ENCODE data around the gene STUB1. TPM values are rescaled to one million over a fixed set of nuclear protein-coding genes. Genes with fewer than 3 reads are reported as not detected.

Gene STUB1
- total RNA-seq, 1 donor from 2014 or later, result 118 TPM

- no peak for DNase-seq (ENCODE audit: low spot score)
Observed at GRCh38 chr16:667113-667779, 13.0 kb upstream of the STUB1 start.

GRCh38 chr16:667780-668518 lies 12.3 kb upstream of the STUB1 start, which contains the start of gene RHOT2:
Gene RHOT2, plus strand, starts transcription at chr16:668132. Its CDS starts 68 bp downstream, at chr16:668200.
- DNase-seq (ENCODE audit: low spot score), result peak; percentile 95

GRCh38 chr16:668519-669171 lies 11.6 kb upstream of the STUB1 start:
- no peak for DNase-seq (ENCODE audit: low spot score)

- DNase-seq (ENCODE audit: low spot score), result no peak
Observed at GRCh38 chr16:669666-670065, 10.5 kb upstream of the STUB1 start.

- no peak for DNase-seq (ENCODE audit: low spot score)
Observed at GRCh38 chr16:670485-671352, 9.5 kb upstream of the STUB1 start.

- no peak for DNase-seq (ENCODE audit: low spot score)
Observed at GRCh38 chr16:671353-672131, 8.7 kb upstream of the STUB1 start.

- DNase-seq (ENCODE audit: low spot score), result no peak
Observed at GRCh38 chr16:672371-672770, 7.8 kb upstream of the STUB1 start.

- no peak for DNase-seq (ENCODE audit: low spot score)
Observed at GRCh38 chr16:672851-673250, 7.4 kb upstream of the STUB1 start.

- DNase-seq (ENCODE audit: low spot score), result no peak
Observed at GRCh38 chr16:673399-673991, 6.7 kb upstream of the STUB1 start.

GRCh38 chr16:674214-674881 lies 5.9 kb upstream of the STUB1 start:
- no peak for DNase-seq (ENCODE audit: low spot score)

- DNase-seq (ENCODE audit: low spot score), result no peak
Observed at GRCh38 chr16:674968-675883, 5.0 kb upstream of the STUB1 start, which contains the start of gene RHBDL1. Gene RHBDL1, plus strand, starts transcription at chr16:675671. Its CDS starts 120 bp downstream, at chr16:675791.

- DNase-seq (ENCODE audit: low spot score), result no peak
Observed at GRCh38 chr16:675884-676564, 4.2 kb upstream of the STUB1 start.

GRCh38 chr16:676565-676902 lies 3.7 kb upstream of the STUB1 start:
- DNase-seq (ENCODE audit: low spot score), result no peak

- DNase-seq (ENCODE audit: low spot score), result peak; percentile 92
Observed at GRCh38 chr16:676913-677312, 3.3 kb upstream of the STUB1 start.

GRCh38 chr16:677316-678190 lies 2.7 kb upstream of the STUB1 start:
- DNase-seq (ENCODE audit: low spot score), result no peak

- DNase-seq (ENCODE audit: low spot score), result no peak
Observed at GRCh38 chr16:678209-678857, 1.9 kb upstream of the STUB1 start.

Data from ureter (tissue), 1 donor.